ENCODE data around the gene NR1D2.

Gene NR1D2

DNA sequence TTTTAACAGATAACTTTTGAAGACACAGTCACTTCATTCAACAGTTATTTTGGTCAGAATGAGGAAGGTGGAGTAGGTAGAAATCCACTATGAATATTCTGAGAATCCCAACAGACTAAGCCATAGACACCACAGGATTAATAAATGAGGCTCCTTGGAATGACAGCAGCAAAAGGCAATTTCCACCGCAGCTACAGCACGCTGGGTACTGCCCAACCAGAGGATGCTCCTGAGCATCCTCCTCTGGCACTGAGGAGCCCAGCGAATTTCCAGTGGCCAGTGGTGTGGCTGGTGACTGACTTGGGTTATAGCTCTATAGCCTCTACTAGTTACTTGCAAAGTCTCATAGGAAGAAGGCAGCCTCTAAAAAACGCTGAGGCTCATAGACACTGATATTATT, 3.6 kb upstream of the NR1D2 start:
- H3K79me2 ChIP-seq (ENCODE audit: control insufficient read depth, low read length), result peaks cover under 1% of the 10 kb centered on the region
- H3K9me3 ChIP-seq (ENCODE audit: control insufficient read depth, insufficient read depth, low read length), result no peaks in the 10 kb centered on the region
- H3K9me2 ChIP-seq (replicated peaks; ENCODE audit: control insufficient read depth, low read length), result no peaks in the 10 kb centered on the region
- H3K36me3 ChIP-seq (ENCODE audit: control insufficient read depth, low read length), result no peaks in the 10 kb centered on the region
- H3K4me2 ChIP-seq (ENCODE audit: low read length), result no peak overlapping the region
- H3K4me1 ChIP-seq (ENCODE audit: control insufficient read depth, low read length), result peaks cover 11% of the 10 kb centered on the region
- H4K20me1 ChIP-seq (ENCODE audit: control insufficient read depth, insufficient read depth, low read depth, low read length), result no peaks in the 10 kb centered on the region
- H3K27me3 ChIP-seq (ENCODE audit: control insufficient read depth, low read length), result peaks cover 23% of the 10 kb centered on the region
- H3K4me3 ChIP-seq (ENCODE audit: low read length), result no peak overlapping the region
- TF ChIP-seq, protein P1, sequence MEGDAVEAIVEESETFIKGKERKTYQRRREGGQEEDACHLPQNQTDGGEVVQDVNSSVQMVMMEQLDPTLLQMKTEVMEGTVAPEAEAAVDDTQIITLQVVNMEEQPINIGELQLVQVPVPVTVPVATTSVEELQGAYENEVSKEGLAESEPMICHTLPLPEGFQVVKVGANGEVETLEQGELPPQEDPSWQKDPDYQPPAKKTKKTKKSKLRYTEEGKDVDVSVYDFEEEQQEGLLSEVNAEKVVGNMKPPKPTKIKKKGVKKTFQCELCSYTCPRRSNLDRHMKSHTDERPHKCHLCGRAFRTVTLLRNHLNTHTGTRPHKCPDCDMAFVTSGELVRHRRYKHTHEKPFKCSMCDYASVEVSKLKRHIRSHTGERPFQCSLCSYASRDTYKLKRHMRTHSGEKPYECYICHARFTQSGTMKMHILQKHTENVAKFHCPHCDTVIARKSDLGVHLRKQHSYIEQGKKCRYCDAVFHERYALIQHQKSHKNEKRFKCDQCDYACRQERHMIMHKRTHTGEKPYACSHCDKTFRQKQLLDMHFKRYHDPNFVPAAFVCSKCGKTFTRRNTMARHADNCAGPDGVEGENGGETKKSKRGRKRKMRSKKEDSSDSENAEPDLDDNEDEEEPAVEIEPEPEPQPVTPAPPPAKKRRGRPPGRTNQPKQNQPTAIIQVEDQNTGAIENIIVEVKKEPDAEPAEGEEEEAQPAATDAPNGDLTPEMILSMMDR (IDR thresholded peaks at IDR 0.05; ENCODE audit: low read depth, low read length, poor library complexity, severe bottlenecking), result no peak
- no peak for TF ChIP-seq EZH2phosphoT487 (IDR thresholded peaks at IDR 0.05; ENCODE audit: borderline replicate concordance, low read length)
- H3F3A ChIP-seq (ENCODE audit: control insufficient read depth, insufficient read depth), result peaks cover 12% of the 10 kb centered on the region; the same call in 1 of the 2 replicates
- no peak overlapping the region for H3K27ac ChIP-seq (ENCODE audit: low read depth, low read length)

DNA sequence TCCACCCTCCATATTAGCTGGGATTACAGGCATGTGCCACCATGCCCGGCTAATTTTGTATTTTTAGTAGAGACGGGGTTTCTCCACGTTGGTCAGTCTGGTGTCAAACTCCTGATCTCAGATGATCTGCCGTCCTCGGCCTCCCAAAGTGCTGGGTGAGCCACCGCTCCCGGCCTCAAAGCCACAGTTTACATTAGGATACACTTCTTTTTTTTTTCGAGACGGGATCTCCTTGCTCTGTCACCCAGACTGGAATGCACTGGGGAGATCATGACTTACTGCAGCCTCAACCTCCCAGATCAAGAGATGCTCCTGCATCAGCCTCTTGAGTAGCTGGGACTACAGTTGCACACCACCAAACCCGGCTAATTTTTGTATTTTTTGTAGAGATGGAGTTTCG, 2.5 kb upstream of the NR1D2 start:
- H3K9me3 ChIP-seq (ENCODE audit: control insufficient read depth, insufficient read depth, low read length), result no peaks in the 10 kb centered on the region
- H3K79me2 ChIP-seq (ENCODE audit: control insufficient read depth, low read length), result peaks cover 10% of the 10 kb centered on the region
- H3K9me2 ChIP-seq (replicated peaks; ENCODE audit: control insufficient read depth, low read length), result no peaks in the 10 kb centered on the region
- H3K27me3 ChIP-seq (ENCODE audit: control insufficient read depth, low read length), result peaks cover 21% of the 10 kb centered on the region
- H3K36me3 ChIP-seq (ENCODE audit: control insufficient read depth, low read length), result no peaks in the 10 kb centered on the region
- H3K4me2 ChIP-seq (ENCODE audit: low read length), result no peak overlapping the region
- H4K20me1 ChIP-seq (ENCODE audit: control insufficient read depth, insufficient read depth, low read depth, low read length), result no peaks in the 10 kb centered on the region
- peaks cover 21% of the 10 kb centered on the region for H3K4me1 ChIP-seq (ENCODE audit: control insufficient read depth, low read length)
- TF ChIP-seq, protein P1 (IDR thresholded peaks at IDR 0.05; ENCODE audit: low read depth, low read length, poor library complexity, severe bottlenecking), result no peak
- TF ChIP-seq EZH2phosphoT487 (IDR thresholded peaks at IDR 0.05; ENCODE audit: borderline replicate concordance, low read length), result no peak
- H3K27ac ChIP-seq (ENCODE audit: low read depth, low read length), result no peak overlapping the region
- peaks cover 17% of the 10 kb centered on the region; the same call in 1 of the 2 replicates for H3F3A ChIP-seq (ENCODE audit: control insufficient read depth, insufficient read depth)
- H3K4me3 ChIP-seq (ENCODE audit: low read length), result no peak overlapping the region

DNA sequence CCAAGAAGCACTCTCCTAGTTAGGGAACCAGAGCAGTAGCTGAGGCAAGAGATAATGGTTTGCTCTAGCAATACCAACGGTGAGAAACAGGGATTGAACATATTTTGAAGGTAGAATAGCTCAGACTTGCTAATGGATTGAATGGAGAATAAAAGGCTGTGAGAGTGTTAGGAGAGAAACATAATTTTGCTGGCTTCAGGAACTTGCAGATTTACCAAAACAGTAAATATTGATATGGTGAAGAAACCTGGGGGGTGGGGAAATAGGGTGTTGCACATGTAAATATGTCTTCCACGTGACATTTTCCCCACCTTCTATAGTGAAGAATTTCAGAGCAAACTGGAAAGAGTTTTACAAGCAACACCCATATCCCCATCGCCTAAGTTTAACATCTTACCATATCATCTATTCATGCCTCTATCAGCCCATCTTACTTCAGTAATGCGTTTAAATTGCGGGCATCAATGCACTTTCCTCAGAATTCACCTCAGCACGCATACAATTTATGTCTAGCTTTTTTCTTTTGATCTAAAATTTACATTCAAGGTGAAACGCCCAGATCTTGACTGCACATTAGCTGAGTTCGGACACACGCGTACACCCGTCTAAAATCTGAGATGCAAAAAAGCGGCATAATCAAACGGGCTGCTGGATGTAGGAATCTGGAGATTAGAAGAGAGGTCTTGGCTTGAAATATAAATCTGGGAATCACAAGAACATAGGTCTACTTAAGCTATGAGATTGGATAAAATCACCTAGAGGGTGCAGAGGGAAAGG, 891 bp upstream of the NR1D2 start:
- no peak; the same call in 1 of the 2 replicates for TF ChIP-seq EZH2phosphoT487 (IDR thresholded peaks at IDR 0.05; ENCODE audit: borderline replicate concordance, low read length)
- TF ChIP-seq, protein P1 (IDR thresholded peaks at IDR 0.05; ENCODE audit: low read depth, low read length, poor library complexity, severe bottlenecking), result no peak
- Histone ChIP-seq H4K20me1 (ENCODE audit: control insufficient read depth, insufficient read depth, low read depth, low read length) (no peaks in the 10 kb centered on the region), H3K4me1 (ENCODE audit: control insufficient read depth, low read length) (peaks cover 21% of the 10 kb centered on the region), H3K4me2 (ENCODE audit: low read length) (peak overlapping the region; percentile 81), H3K36me3 (ENCODE audit: control insufficient read depth, low read length) (no peaks in the 10 kb centered on the region), H3F3A (ENCODE audit: control insufficient read depth, insufficient read depth) (peaks cover 17% of the 10 kb centered on the region; the same call in 1 of the 2 replicates), H3K27ac (ENCODE audit: low read depth, low read length) (no peak overlapping the region), H3K4me3 (ENCODE audit: low read length) (peak overlapping the region; percentile 80), H3K79me2 (ENCODE audit: control insufficient read depth, low read length) (peaks cover 17% of the 10 kb centered on the region), H3K9me3 (ENCODE audit: control insufficient read depth, insufficient read depth, low read length) (no peaks in the 10 kb centered on the region), H3K9me2 (replicated peaks; ENCODE audit: control insufficient read depth, low read length) (no peaks in the 10 kb centered on the region), H3K27me3 (ENCODE audit: control insufficient read depth, low read length) (peaks cover 14% of the 10 kb centered on the region)

All from DOHH2 (cell line).